OCI-LY7 (cell line): ENCODE results near the gene CCN6. TPM values are rescaled to one million over a fixed set of nuclear protein-coding genes. Genes with fewer than 3 reads are reported as not detected.
A peak's percentile ranks its signal among the peaks of the same experiment; 100 is the strongest.
"Not testable (repeated sequence)": the region's sequence is repeated elsewhere in the genome, so short reads cannot be mapped to it uniquely, and the experiment has no call there.

Source experiments
- BruUV-seq: library from RNA; stranded (reverse); fragments of 400-500 nt; replicated peaks from 2 replicates; lab custom pipeline; 2021; lab: Mats Ljungman, UMichigan
- CTCF ChIA-PET: fragments of 300-600 bp; sonication (Branson Sonifier 250); formaldehyde crosslinking; loops from one replicate; lab custom pipeline; 2022; ENCODE audit warnings: antibody characterized with exemption; ENCODE audit not compliant: unreplicated experiment; lab: Charles Lee
- POLR2A ChIA-PET: fragments of 300-600 bp; sonication (Branson Sonifier 250); formaldehyde crosslinking; loops from one replicate; lab custom pipeline; 2022; ENCODE audit warnings: antibody characterized with exemption; lab: Charles Lee
- DNase-seq: peaks from one replicate; pipeline ENCODE4 v3.0.0-alpha.2; 2015; ENCODE audit warnings: low spot score
- H2AFZ ChIP-seq: fragments of 200-600 bp; sonication (generic), shearing (Covaris generic); 2 replicates; pipeline ENCODE4 v1.6.1; 2014; ENCODE audit warnings: mild to moderate bottlenecking, antibody characterized with exemption, low read length, moderate library complexity
- H3K27ac ChIP-seq: fragments of 200-600 bp; sonication (generic); 2 replicates; pipeline ENCODE4 v1.5.1; 2014; ENCODE audit warnings: mixed run types, low read depth, mild to moderate bottlenecking, moderate library complexity, low read length, inconsistent platforms; ENCODE audit not compliant: poor library complexity, severe bottlenecking
- H3K36me3 ChIP-seq: fragments of 200-600 bp; sonication (generic); 2 replicates; pipeline ENCODE4 v1.6.1; 2014; ENCODE audit warnings: mild to moderate bottlenecking, antibody characterized with exemption, low read length, moderate library complexity, mixed read lengths; ENCODE audit not compliant: insufficient read depth
- H3K4me1 ChIP-seq: fragments of 200-600 bp; sonication (generic); 2 replicates; pipeline ENCODE4 v1.5.1; 2014; ENCODE audit warnings: mild to moderate bottlenecking, low read length; ENCODE audit not compliant: insufficient read depth, poor library complexity, severe bottlenecking
- H3K4me2 ChIP-seq: fragments of 200-600 bp; sonication (generic); 2 replicates; pipeline ENCODE4 v1.6.1; 2014; ENCODE audit warnings: mild to moderate bottlenecking, low read length
- H3K4me3 ChIP-seq: fragments of 200-600 bp; sonication (generic); 2 replicates; pipeline ENCODE4 v1.5.1; 2014; ENCODE audit warnings: mild to moderate bottlenecking, low read depth, low read length; ENCODE audit not compliant: poor library complexity, severe bottlenecking
- H3K79me2 ChIP-seq: fragments of 200-600 bp; sonication (generic); 2 replicates; pipeline ENCODE4 v1.6.1; 2016; ENCODE audit warnings: low read depth, mild to moderate bottlenecking, low read length, moderate library complexity, mixed read lengths; ENCODE audit not compliant: insufficient read depth
- H3K9me2 ChIP-seq: fragments of 200-600 bp; sonication (generic); 2 replicates; pipeline ENCODE4 v1.6.1; 2016; ENCODE audit warnings: mild to moderate bottlenecking, low read length, mixed read lengths; ENCODE audit not compliant: insufficient read depth
- H3K9me3 ChIP-seq: fragments of 200-600 bp; sonication (generic); 2 replicates; pipeline ENCODE4 v1.6.1; 2014; ENCODE audit warnings: mild to moderate bottlenecking, mixed run types, low read length, mixed read lengths
- H4K20me1 ChIP-seq: fragments of 200-600 bp; sonication (generic); 2 replicates; pipeline ENCODE4 v1.6.1; 2014; ENCODE audit warnings: mild to moderate bottlenecking, antibody characterized with exemption, low read length, moderate library complexity, mixed read lengths; ENCODE audit not compliant: insufficient read depth
- EZH2phosphoT487 ChIP-seq: fragments of 200-600 bp; sonication (generic); IDR thresholded peaks from 2 replicates; pipeline ENCODE4 v1.6.1; 2018; ENCODE audit warnings: low read depth, borderline replicate concordance, mild to moderate bottlenecking, mixed run types, antibody characterized with exemption, low read length, moderate library complexity, mixed read lengths
- intact Hi-C: fragments of 100-400 bp; cut with micrococcal nuclease; formaldehyde crosslinking; loops from one replicate; pipeline ENCODE4 v1.10.0; 2022; ENCODE audit not compliant: unreplicated experiment
- total RNA-seq, 2 experiments: library from RNA; depleted of rRNA in 1 of 2; stranded (reverse); fragments of >200 nt in 1 of 2; shearing (Covaris generic) in 1 of 2; gene quantifications; 2 replicates each; pipeline ENCODE4 v1.2.3, GENCODE V29; 2014 to 2022
- TF ChIP-seq, protein P1 (sequence below): fragments of 200-600 bp; sonication (generic); conservative IDR thresholded peaks from 2 replicates; pipeline ENCODE4 v1.5.1; 2014; ENCODE audit warnings: mild to moderate bottlenecking, antibody characterized with exemption, low read length, moderate library complexity, mixed read lengths

The CCN6 gene
- total RNA-seq, 2 experiments from 2014 or later = not detected

GRCh38 chr6:112087916-112088315 is 34.0 kb downstream of the CCN6 start:
- Histone ChIP-seq H3K27ac (no peak overlapping the region), H3K9me2 (no peaks in the 10 kb centered on the region), H3K4me2 (peak overlapping the region; percentile 83), H3K36me3 (peaks cover 19% of the 10 kb centered on the region), H4K20me1 (no peaks in the 10 kb centered on the region), H3K4me3 (peak overlapping the region; percentile 78), H2AFZ (peak overlapping the region; percentile 100), H3K9me3 (no peaks in the 10 kb centered on the region), H3K4me1 (peaks cover 6% of the 10 kb centered on the region), H3K79me2 (peaks cover 7% of the 10 kb centered on the region; the same call in 1 of the 2 replicates)
- TF ChIP-seq, protein P1, sequence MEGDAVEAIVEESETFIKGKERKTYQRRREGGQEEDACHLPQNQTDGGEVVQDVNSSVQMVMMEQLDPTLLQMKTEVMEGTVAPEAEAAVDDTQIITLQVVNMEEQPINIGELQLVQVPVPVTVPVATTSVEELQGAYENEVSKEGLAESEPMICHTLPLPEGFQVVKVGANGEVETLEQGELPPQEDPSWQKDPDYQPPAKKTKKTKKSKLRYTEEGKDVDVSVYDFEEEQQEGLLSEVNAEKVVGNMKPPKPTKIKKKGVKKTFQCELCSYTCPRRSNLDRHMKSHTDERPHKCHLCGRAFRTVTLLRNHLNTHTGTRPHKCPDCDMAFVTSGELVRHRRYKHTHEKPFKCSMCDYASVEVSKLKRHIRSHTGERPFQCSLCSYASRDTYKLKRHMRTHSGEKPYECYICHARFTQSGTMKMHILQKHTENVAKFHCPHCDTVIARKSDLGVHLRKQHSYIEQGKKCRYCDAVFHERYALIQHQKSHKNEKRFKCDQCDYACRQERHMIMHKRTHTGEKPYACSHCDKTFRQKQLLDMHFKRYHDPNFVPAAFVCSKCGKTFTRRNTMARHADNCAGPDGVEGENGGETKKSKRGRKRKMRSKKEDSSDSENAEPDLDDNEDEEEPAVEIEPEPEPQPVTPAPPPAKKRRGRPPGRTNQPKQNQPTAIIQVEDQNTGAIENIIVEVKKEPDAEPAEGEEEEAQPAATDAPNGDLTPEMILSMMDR = no peak
- TF ChIP-seq EZH2phosphoT487 = no peak
- DNase-seq = peak; percentile 3
- ChIA-PET CTCF (interaction anchor here (0.8 to 1.5 kb wide), 4 partner anchors 9 to 92 kb away, joined by 3 to 5 read pairs (median 4); no protein-coding TSS in a partner anchor), POLR2A (interaction anchor here (0.6 to 3.6 kb wide), 8 partner anchors 9 to 866 kb away, joined by 3 to 32 read pairs (median 6); no protein-coding TSS in a partner anchor)
- TSS peak; percentile 83 for BruUV-seq
- intact Hi-C loops = no loop called here

- Histone ChIP-seq H3K9me3 (no peaks in the 10 kb centered on the region), H4K20me1 (no peaks in the 10 kb centered on the region), H3K4me2 (no peak overlapping the region), H3K79me2 (no peaks in the 10 kb centered on the region), H3K27ac (no peak overlapping the region), H2AFZ (no peak overlapping the region), H3K4me1 (no peaks in the 10 kb centered on the region), H3K4me3 (no peak overlapping the region), H3K36me3 (no peaks in the 10 kb centered on the region), H3K9me2 (no peaks in the 10 kb centered on the region)
- DNase-seq = no peak
- intact Hi-C loops = no loop called here
- TF ChIP-seq, protein P1 = no peak
- TF ChIP-seq EZH2phosphoT487 = no peak
- BruUV-seq = no TSS peak
- ChIA-PET CTCF (interaction anchor here (1.0 kb wide), 1 partner anchor 9 kb away, joined by 4 read pairs; the partner anchor contains the start of genes FAM229B and TUBE1), POLR2A (interaction anchor here (0.7 to 2.1 kb wide), 3 partner anchors 10 to 1769 kb away, joined by 3 to 10 read pairs (median 3); partner anchors contain the start of genes FAM229B and TUBE1)
Measured at GRCh38 chr6:112096901-112097300, 43.0 kb downstream of the CCN6 start.

GRCh38 chr6:112100561-112100960 is 46.7 kb downstream of the CCN6 start:
- Histone ChIP-seq H3K9me2 (no peaks in the 10 kb centered on the region), H3K79me2 (no peaks in the 10 kb centered on the region), H3K4me3 (no peak overlapping the region), H3K9me3 (no peaks in the 10 kb centered on the region), H3K4me1 (no peaks in the 10 kb centered on the region), H3K27ac (no peak overlapping the region), H4K20me1 (no peaks in the 10 kb centered on the region), H2AFZ (no peak overlapping the region), H3K4me2 (no peak overlapping the region), H3K36me3 (no peaks in the 10 kb centered on the region)
- ChIA-PET POLR2A (interaction anchor here (2.1 kb wide), 1 partner anchor 13 kb away, joined by 6 read pairs; the partner anchor contains the start of genes FAM229B and TUBE1), CTCF (no interaction called here)
- no peak for DNase-seq
- intact Hi-C loops = no loop called here
- no TSS peak for BruUV-seq
- TF ChIP-seq, protein P1 = no peak
- no peak for TF ChIP-seq EZH2phosphoT487

DNA sequence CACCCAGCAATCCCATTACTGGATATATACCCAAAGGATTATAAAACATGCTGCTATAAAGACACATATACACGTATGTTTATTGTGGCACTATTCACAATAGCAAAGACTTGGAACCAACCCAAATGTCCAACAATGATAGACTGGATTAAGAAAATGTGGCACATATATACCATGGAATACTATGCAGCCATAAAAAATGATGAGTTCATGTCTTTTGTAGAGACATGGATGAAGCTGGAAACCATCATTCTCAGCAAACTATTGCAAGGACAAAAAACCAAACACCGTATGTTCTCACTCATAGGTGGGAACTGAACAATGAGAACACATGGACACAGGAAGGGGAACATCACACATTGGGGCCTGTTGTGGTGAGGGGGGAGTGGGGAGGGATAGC is 52.1 kb downstream of the CCN6 start:
- H3K36me3 ChIP-seq, intact Hi-C loops, H3K79me2 ChIP-seq, H3K27ac ChIP-seq, H3K4me1 ChIP-seq, CTCF ChIA-PET, DNase-seq, H3K9me3 ChIP-seq, BruUV-seq, H3K4me3 ChIP-seq, H3K4me2 ChIP-seq, H3K9me2 ChIP-seq, H4K20me1 ChIP-seq, H2AFZ ChIP-seq: not testable (repeated sequence)
- POLR2A ChIA-PET = interaction anchor here (1.1 kb wide), 1 partner anchor 20 kb away, joined by 5 read pairs; no protein-coding TSS in a partner anchor
